IMR-90 (cell line): ENCODE measurements around the gene GJA10. TPM values are rescaled to one million over a fixed set of nuclear protein-coding genes. Genes with fewer than 3 reads are reported as not detected.

Experiments used
- ATAC-seq: fragments of 200-7000 bp; cut with Tn5 transposase; 2 replicates; pipeline ENCODE4 v1.9.1; 2020; ENCODE audit warnings: low read depth, mild to moderate bottlenecking, moderate library complexity
- BruUV-seq: library from RNA; stranded (reverse); fragments of 400-500 nt; replicated peaks from 2 replicates; lab custom pipeline; 2021; lab: Mats Ljungman, UMichigan
- CTCF ChIA-PET: fragments of 300-600 bp; formaldehyde crosslinking; extraction: SDS; loops from one replicate; lab custom pipeline; 2021; ENCODE audit warnings: antibody characterized with exemption; lab: Yijun Ruan, JAX
- POLR2A ChIA-PET: fragments of 300-600 bp; sonication (Branson Sonifier 250); formaldehyde crosslinking; loops from one replicate; lab custom pipeline; 2022; ENCODE audit warnings: antibody characterized with exemption; ENCODE audit not compliant: unreplicated experiment; lab: Charles Lee
- DNase-seq: peaks from one replicate; pipeline ENCODE4 v3.0.0; 2013
- H2AFZ ChIP-seq: replicated peaks from 2 replicates; pipeline ENCODE3; 2013; ENCODE audit warnings: low read length, mild to moderate bottlenecking; ENCODE audit not compliant: poor library complexity
- H2AK5ac ChIP-seq: 2 replicates; pipeline ENCODE4 v1.6.1; 2013; ENCODE audit warnings: low read depth, low read length, inconsistent platforms
- H2AK9ac ChIP-seq: replicated peaks from 2 replicates; pipeline ENCODE3; 2013; ENCODE audit warnings: mild to moderate bottlenecking, low read depth, low read length, moderate library complexity; ENCODE audit not compliant: poor library complexity
- H2BK120ac ChIP-seq: 2 replicates; pipeline ENCODE4 v1.6.1; 2013; ENCODE audit warnings: low read depth, low read length, inconsistent platforms
- H2BK15ac ChIP-seq: 3 replicates; pipeline ENCODE4 v1.6.1; 2013; ENCODE audit warnings: low read depth, low read length, inconsistent platforms
- H2BK20ac ChIP-seq: 2 replicates; pipeline ENCODE4 v1.6.1; 2013; ENCODE audit warnings: low read depth, mild to moderate bottlenecking, inconsistent platforms, low read length, moderate library complexity
- H2BK5ac ChIP-seq: 2 replicates; pipeline ENCODE4 v1.6.1; 2013; ENCODE audit warnings: mild to moderate bottlenecking, low read depth, low read length, inconsistent platforms; ENCODE audit not compliant: poor library complexity, severe bottlenecking
- H3K14ac ChIP-seq: replicated peaks from 2 replicates; pipeline ENCODE4 v1.6.1; 2013; ENCODE audit warnings: low read depth, low read length, inconsistent platforms
- H3K18ac ChIP-seq: 2 replicates; pipeline ENCODE4 v1.6.1; 2013; ENCODE audit warnings: low read depth, low read length, control low read depth
- H3K23ac ChIP-seq: 2 replicates; pipeline ENCODE4 v1.6.1; 2013; ENCODE audit warnings: low read depth, low read length, inconsistent platforms
- H3K27ac ChIP-seq: 2 replicates; pipeline ENCODE4 v1.5.1; 2013; ENCODE audit warnings: mild to moderate bottlenecking, control low read depth, low read length; ENCODE audit not compliant: insufficient read depth
- H3K27me3 ChIP-seq: 2 replicates; pipeline ENCODE4 v1.6.1; 2013; ENCODE audit warnings: low read length; ENCODE audit not compliant: control insufficient read depth, insufficient read depth
- H3K36me3 ChIP-seq: 2 replicates; pipeline ENCODE4 v1.6.1; 2013; ENCODE audit warnings: low read length, mixed read lengths; ENCODE audit not compliant: control insufficient read depth, insufficient read depth
- H3K4ac ChIP-seq: 2 replicates; pipeline ENCODE4 v1.6.1; 2013; ENCODE audit warnings: low read depth, low read length, inconsistent platforms
- H3K4me1 ChIP-seq: 2 replicates; pipeline ENCODE4 v1.6.1; 2013; ENCODE audit warnings: low read length, mixed read lengths; ENCODE audit not compliant: control insufficient read depth, insufficient read depth
- H3K4me2 ChIP-seq: 2 replicates; pipeline ENCODE4 v1.6.1; 2013; ENCODE audit warnings: low read depth, mild to moderate bottlenecking, control low read depth, low read length, moderate library complexity
- H3K4me3 ChIP-seq: 2 replicates; pipeline ENCODE4 v1.5.1; 2013; ENCODE audit warnings: low read depth, mild to moderate bottlenecking, control low read depth, low read length, moderate library complexity; ENCODE audit not compliant: insufficient read depth
- H3K56ac ChIP-seq: 2 replicates; pipeline ENCODE4 v1.6.1; 2013; ENCODE audit warnings: low read length, inconsistent platforms; ENCODE audit not compliant: insufficient read depth; ENCODE audit errors: extremely low read depth
- H3K79me1 ChIP-seq, 2 experiments: 2 replicates each; pipeline ENCODE4 v1.6.1; 2013; ENCODE audit warnings: low read length in 2 of 2, inconsistent platforms in 1 of 2, low read depth in 1 of 2
- H3K9ac ChIP-seq: 2 replicates; pipeline ENCODE4 v1.6.1; 2013; ENCODE audit warnings: low read depth, low read length, control low read depth
- H3K9me1 ChIP-seq: 2 replicates; pipeline ENCODE4 v1.6.1; 2013; ENCODE audit warnings: low read length, inconsistent platforms; ENCODE audit not compliant: insufficient read depth
- H3K9me3 ChIP-seq: 2 replicates; pipeline ENCODE4 v1.6.1; 2013; ENCODE audit warnings: low read length; ENCODE audit not compliant: control insufficient read depth, insufficient read depth
- H4K20me1 ChIP-seq: 2 replicates; pipeline ENCODE4 v1.6.1; 2013; ENCODE audit warnings: low read length, inconsistent platforms; ENCODE audit not compliant: insufficient read depth
- H4K5ac ChIP-seq: 2 replicates; pipeline ENCODE4 v1.6.1; 2013; ENCODE audit warnings: mild to moderate bottlenecking, low read depth, low read length, control low read depth
- H4K8ac ChIP-seq, 2 experiments: 2 replicates each; pipeline ENCODE4 v1.6.1; 2013; ENCODE audit warnings: low read depth in 2 of 2, low read length in 2 of 2, control low read depth in 1 of 2, inconsistent platforms in 1 of 2
- H4K91ac ChIP-seq: 2 replicates; pipeline ENCODE4 v1.6.1; 2013; ENCODE audit warnings: low read depth, low read length, inconsistent platforms; ENCODE audit not compliant: insufficient read depth
- BHLHE40 ChIP-seq: fragments of 150-350 bp; IDR thresholded peaks from 2 replicates; pipeline ENCODE4 v1.6.1; 2016; ENCODE audit warnings: mild to moderate bottlenecking, low read depth, low read length
- CEBPB ChIP-seq: IDR thresholded peaks from 2 replicates; pipeline ENCODE4 v1.6.1; 2012; ENCODE audit warnings: low read depth, low read length, improper control_type of control experiment
- CHD1 ChIP-seq: IDR thresholded peaks from 2 replicates; pipeline ENCODE4 v1.6.1; 2012; ENCODE audit warnings: low read depth, low read length, improper control_type of control experiment
- FOS ChIP-seq: fragments of 150-350 bp; IDR thresholded peaks from 2 replicates; pipeline ENCODE4 v1.6.1; 2016; ENCODE audit warnings: low read depth, low read length
- MAFK ChIP-seq: IDR thresholded peaks from 2 replicates; pipeline ENCODE4 v1.6.1; 2012; ENCODE audit warnings: low read depth, low read length, improper control_type of control experiment
- MAZ ChIP-seq: IDR thresholded peaks from 2 replicates; pipeline ENCODE4 v1.6.1; 2012; ENCODE audit warnings: low read depth, mild to moderate bottlenecking, low read length, improper control_type of control experiment, moderate library complexity, borderline replicate concordance
- MXI1 ChIP-seq: IDR thresholded peaks from 2 replicates; pipeline ENCODE4 v1.6.1; 2012; ENCODE audit warnings: low read depth, mild to moderate bottlenecking, low read length, moderate library complexity, borderline replicate concordance
- NFE2L2 ChIP-seq: fragments of 150-350 bp; IDR thresholded peaks from 2 replicates; pipeline ENCODE4 v1.6.1; 2016; ENCODE audit warnings: low read depth, mild to moderate bottlenecking, low read length
- POLR2A ChIP-seq: IDR thresholded peaks from 2 replicates; pipeline ENCODE4 v1.6.1; 2012; ENCODE audit warnings: mild to moderate bottlenecking, low read depth, low read length
- RAD21 ChIP-seq: IDR thresholded peaks from 2 replicates; pipeline ENCODE4 v1.6.1; 2012; ENCODE audit warnings: low read length, improper control_type of control experiment
- RCOR1 ChIP-seq: IDR thresholded peaks from 2 replicates; pipeline ENCODE4 v1.6.1; 2012; ENCODE audit warnings: mild to moderate bottlenecking, low read length, improper control_type of control experiment; ENCODE audit not compliant: insufficient replicate concordance
- RFX5 ChIP-seq: IDR thresholded peaks from 2 replicates; pipeline ENCODE4 v1.8.0; 2012; ENCODE audit warnings: low read depth, mild to moderate bottlenecking, low read length, moderate library complexity
- SMC3 ChIP-seq: fragments of 150-350 bp; IDR thresholded peaks from 2 replicates; pipeline ENCODE4 v1.6.1; 2016; ENCODE audit warnings: low read depth, mild to moderate bottlenecking, antibody characterized with exemption, low read length, moderate library complexity
- WGBS, 2 experiments: methylation state at CpG; one replicate each; pipeline versions ENCODE4 v1.1.5 to v1.1.7; 2013; ENCODE audit warnings: missing lambda C conversion rate in 2 of 2; ENCODE audit not compliant: insufficient read length in 1 of 2; ENCODE audit errors: extremely low coverage in 2 of 2; 5-methylcytosine and 5-hydroxymethylcytosine counted together
- dilution Hi-C: fragments of 300-500 bp; cut with HindIII; formaldehyde crosslinking; loops from one replicate; pipeline ENCODE4 v1.14.3; 2018; ENCODE audit warnings: low sequenced_read_pairs; ENCODE audit not compliant: unreplicated experiment
- in situ Hi-C: fragments of 300-500 bp; cut with MboI; formaldehyde crosslinking; loops from 3 replicates; pipeline ENCODE4 v1.14.3; 2019; ENCODE audit warnings: low sequenced_read_pairs, inconsistent platforms, mixed read lengths
- intact Hi-C: fragments of 100-400 bp; cut with micrococcal nuclease; formaldehyde crosslinking; loops from 2 replicates; pipeline ENCODE4 v1.10.0; 2022
- polyA plus RNA-seq, 3 experiments: library from polyadenylated mRNA; depleted of rRNA; stranded (reverse); fragments of >200 nt; gene quantifications; 2 replicates each; pipeline ENCODE4 v1.2.3, GENCODE V29; 2012; ENCODE audit warnings: low replicate concordance in 1 of 3
- total RNA-seq: library from RNA; depleted of rRNA; stranded (reverse); fragments of >200 nt; gene quantifications from 2 replicates; pipeline ENCODE4 v1.2.3, GENCODE V29; 2012
- TF ChIP-seq, protein P1 (sequence below): fragments of 150-350 bp; IDR thresholded peaks from 2 replicates; pipeline ENCODE4 v1.6.1; 2017; ENCODE audit warnings: mild to moderate bottlenecking, antibody characterized with exemption, low read length, low read depth
- TF ChIP-seq, protein P2 (sequence below): fragments of 150-350 bp; IDR thresholded peaks from 2 replicates; pipeline ENCODE4 v1.6.1; 2016; ENCODE audit warnings: low read depth, mild to moderate bottlenecking, low read length, moderate library complexity, borderline replicate concordance
- TF ChIP-seq, protein P3 (sequence below): conservative IDR thresholded peaks from 2 replicates; pipeline ENCODE4 v1.5.1; 2012; ENCODE audit warnings: mild to moderate bottlenecking, low read depth, low read length, improper control_type of control experiment

The GJA10 gene
- total and polyA plus RNA-seq, 2 of the 4 experiments (the other 2 are of a cell fraction) = not detected

DNA sequence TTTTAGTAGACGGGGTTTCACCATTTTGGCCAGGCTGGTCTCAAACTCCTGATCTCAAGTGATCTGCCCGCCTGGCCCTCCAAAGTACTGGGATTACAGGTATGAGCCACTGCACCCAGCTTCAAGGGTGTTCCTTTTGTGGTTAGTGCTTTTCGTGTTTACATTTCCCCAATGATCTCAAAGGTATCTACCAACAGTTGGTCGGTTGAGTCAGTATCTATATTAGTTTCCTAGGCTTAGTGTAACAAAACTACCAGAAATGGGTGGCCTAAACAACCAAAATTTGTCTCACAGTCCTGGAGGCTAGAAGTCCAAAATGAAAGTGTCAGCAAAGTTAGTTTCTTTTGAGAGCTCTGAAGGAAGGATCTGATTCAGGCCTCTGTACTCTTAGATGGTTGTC lies 34.5 kb upstream of the GJA10 start:
- no peaks in the 10 kb centered on the region for H4K20me1 ChIP-seq
- no peak overlapping the region for H2BK20ac ChIP-seq
- no peak overlapping the region for H3K14ac ChIP-seq
- H3K4me1 ChIP-seq = no peaks in the 10 kb centered on the region
- H3K9me1 ChIP-seq = no peaks in the 10 kb centered on the region
- BruUV-seq = no TSS peak
- no peak overlapping the region for H4K5ac ChIP-seq
- H4K8ac ChIP-seq = no peak overlapping the region
- no peak overlapping the region for H3K4ac ChIP-seq
- H3K56ac ChIP-seq = no peak overlapping the region
- H3K23ac ChIP-seq = no peak overlapping the region
- H2BK120ac ChIP-seq = no peak overlapping the region
- H3K27ac ChIP-seq = no peak overlapping the region
- no peak overlapping the region for H2AK9ac ChIP-seq
- no CpG with 5 or more reads among the region's 4 CpGs for WGBS, 2 experiments
- peaks cover 0 to 3% of the 10 kb centered on the region in 2 experiments; a peak in 1 of 4 replicates for H3K79me1 ChIP-seq
- H3K4me3 ChIP-seq = no peak overlapping the region
- TF ChIP-seq, protein P1, sequence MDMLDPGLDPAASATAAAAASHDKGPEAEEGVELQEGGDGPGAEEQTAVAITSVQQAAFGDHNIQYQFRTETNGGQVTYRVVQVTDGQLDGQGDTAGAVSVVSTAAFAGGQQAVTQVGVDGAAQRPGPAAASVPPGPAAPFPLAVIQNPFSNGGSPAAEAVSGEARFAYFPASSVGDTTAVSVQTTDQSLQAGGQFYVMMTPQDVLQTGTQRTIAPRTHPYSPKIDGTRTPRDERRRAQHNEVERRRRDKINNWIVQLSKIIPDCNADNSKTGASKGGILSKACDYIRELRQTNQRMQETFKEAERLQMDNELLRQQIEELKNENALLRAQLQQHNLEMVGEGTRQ = no peak
- TF ChIP-seq FOS (no peak), NFE2L2 (no peak), CHD1 (no peak), RAD21 (no peak), RFX5 (no peak), MAZ (no peak), RCOR1 (no peak), SMC3 (no peak), BHLHE40 (no peak), POLR2A (no peak), CEBPB (no peak), MXI1 (no peak), MAFK (no peak)
- TF ChIP-seq, protein P2, sequence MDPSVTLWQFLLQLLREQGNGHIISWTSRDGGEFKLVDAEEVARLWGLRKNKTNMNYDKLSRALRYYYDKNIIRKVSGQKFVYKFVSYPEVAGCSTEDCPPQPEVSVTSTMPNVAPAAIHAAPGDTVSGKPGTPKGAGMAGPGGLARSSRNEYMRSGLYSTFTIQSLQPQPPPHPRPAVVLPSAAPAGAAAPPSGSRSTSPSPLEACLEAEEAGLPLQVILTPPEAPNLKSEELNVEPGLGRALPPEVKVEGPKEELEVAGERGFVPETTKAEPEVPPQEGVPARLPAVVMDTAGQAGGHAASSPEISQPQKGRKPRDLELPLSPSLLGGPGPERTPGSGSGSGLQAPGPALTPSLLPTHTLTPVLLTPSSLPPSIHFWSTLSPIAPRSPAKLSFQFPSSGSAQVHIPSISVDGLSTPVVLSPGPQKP = no peak
- TF ChIP-seq, protein P3, sequence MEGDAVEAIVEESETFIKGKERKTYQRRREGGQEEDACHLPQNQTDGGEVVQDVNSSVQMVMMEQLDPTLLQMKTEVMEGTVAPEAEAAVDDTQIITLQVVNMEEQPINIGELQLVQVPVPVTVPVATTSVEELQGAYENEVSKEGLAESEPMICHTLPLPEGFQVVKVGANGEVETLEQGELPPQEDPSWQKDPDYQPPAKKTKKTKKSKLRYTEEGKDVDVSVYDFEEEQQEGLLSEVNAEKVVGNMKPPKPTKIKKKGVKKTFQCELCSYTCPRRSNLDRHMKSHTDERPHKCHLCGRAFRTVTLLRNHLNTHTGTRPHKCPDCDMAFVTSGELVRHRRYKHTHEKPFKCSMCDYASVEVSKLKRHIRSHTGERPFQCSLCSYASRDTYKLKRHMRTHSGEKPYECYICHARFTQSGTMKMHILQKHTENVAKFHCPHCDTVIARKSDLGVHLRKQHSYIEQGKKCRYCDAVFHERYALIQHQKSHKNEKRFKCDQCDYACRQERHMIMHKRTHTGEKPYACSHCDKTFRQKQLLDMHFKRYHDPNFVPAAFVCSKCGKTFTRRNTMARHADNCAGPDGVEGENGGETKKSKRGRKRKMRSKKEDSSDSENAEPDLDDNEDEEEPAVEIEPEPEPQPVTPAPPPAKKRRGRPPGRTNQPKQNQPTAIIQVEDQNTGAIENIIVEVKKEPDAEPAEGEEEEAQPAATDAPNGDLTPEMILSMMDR = no peak
- H2AFZ ChIP-seq = no peak overlapping the region
- no peaks in the 10 kb centered on the region for H3K27me3 ChIP-seq
- H2BK15ac ChIP-seq = no peak overlapping the region
- no peak overlapping the region for H3K18ac ChIP-seq
- no peak overlapping the region for H4K91ac ChIP-seq
- intact Hi-C loops = no loop called here
- in situ Hi-C loops = no loop called here
- DNase-seq (no peak), ATAC-seq (no peak)
- no peak overlapping the region for H3K9ac ChIP-seq
- CTCF ChIA-PET = no interaction called here
- peaks cover 24% of the 10 kb centered on the region for H3K36me3 ChIP-seq
- no peak overlapping the region for H2AK5ac ChIP-seq
- POLR2A ChIA-PET = no interaction called here
- no peaks in the 10 kb centered on the region for H3K9me3 ChIP-seq
- dilution Hi-C loops = no loop called here
- H2BK5ac ChIP-seq = no peak overlapping the region
- no peak overlapping the region for H3K4me2 ChIP-seq
